HepG2 (cell line): ENCODE data around the gene GLYR1. TPM values are rescaled to one million over a fixed set of nuclear protein-coding genes. Genes with fewer than 3 reads are reported as not detected.

ENCODE experiments used
- ATAC-seq: fragments of 200-7000 bp; cut with Tn5 transposase; 3 replicates; pipeline ENCODE4 v1.9.1; 2020; ENCODE audit warnings: mild to moderate bottlenecking, moderate library complexity
- BruUV-seq: library from RNA; stranded (reverse); fragments of 400-500 nt; replicated peaks from 2 replicates; lab custom pipeline; 2021; lab: Mats Ljungman, UMichigan
- CTCF ChIA-PET: fragments of 300-600 bp; formaldehyde crosslinking; extraction: SDS; loops from one replicate; lab custom pipeline; 2021; ENCODE audit warnings: low total read pairs, inconsistent platforms, low intra/inter-chr PET ratio; lab: Yijun Ruan, JAX
- POLR2A ChIA-PET: fragments of 350-600 bp; sonication (Branson Sonifier 250); formaldehyde crosslinking; loops from one replicate; lab custom pipeline; 2020; ENCODE audit warnings: antibody characterized with exemption, inconsistent platforms; lab: Yijun Ruan, JAX
- DNase-seq: peaks from one replicate; pipeline ENCODE4 v3.0.0-alpha.2; 2015; ENCODE audit warnings: low spot score
- FAIRE-seq: peaks from 3 replicates; lab custom pipeline; 2011; peaks lifted over from hg19 to GRCh38; lab: Jason Lieb, UNC
- H2AFZ ChIP-seq: one replicate; pipeline ENCODE4 v1.6.1; 2011; ENCODE audit warnings: low read length, inconsistent platforms
- H3K27ac ChIP-seq: fragments of 300-600 bp; 3 replicates; pipeline ENCODE4 v1.8.0; 2011; ENCODE audit warnings: mixed run types, mild to moderate bottlenecking, mixed read lengths, low read length, inconsistent platforms; ENCODE audit not compliant: insufficient read depth; ENCODE audit errors: extremely low read length
- H3K27me3 ChIP-seq, 2 experiments: fragments of 200-600 bp in 1 of 2; 2 replicates in 1 of 2; 3 replicates in 1 of 2; pipeline versions ENCODE4 v1.6.0 to v1.8.0; 2011; ENCODE audit warnings: low read length in 2 of 2, mild to moderate bottlenecking in 2 of 2, moderate library complexity in 2 of 2, inconsistent platforms in 1 of 2; ENCODE audit not compliant: insufficient read depth in 2 of 2, control insufficient read depth in 1 of 2
- H3K36me3 ChIP-seq, 2 experiments: fragments of 200-600 bp in 1 of 2; replicated peaks in 1 of 2; 2 replicates in 1 of 2; 3 replicates in 1 of 2; pipeline versions ENCODE4 v1.5.1 to v1.8.0; 2011; ENCODE audit warnings: low read length in 2 of 2, inconsistent platforms in 1 of 2; ENCODE audit not compliant: insufficient read depth in 2 of 2, control insufficient read depth in 1 of 2
- H3K4me1 ChIP-seq: 2 replicates; pipeline ENCODE4 v1.5.1; 2012; ENCODE audit warnings: low read length, inconsistent platforms; ENCODE audit not compliant: insufficient read depth
- H3K4me2 ChIP-seq: 2 replicates; pipeline ENCODE4 v1.6.0; 2011; ENCODE audit warnings: low read depth, low read length, inconsistent platforms
- H3K4me3 ChIP-seq, 3 experiments: fragments of 200-600 bp in 1 of 3; sonication (generic), shearing (Covaris generic) in 1 of 3; replicated peaks in 1 of 3; 2 replicates each; pipeline ENCODE4 v1.5.1; 2011 to 2016; ENCODE audit warnings: low read length in 3 of 3, inconsistent platforms in 2 of 3, low read depth in 2 of 3, mild to moderate bottlenecking in 2 of 3, control low read depth in 1 of 3, mixed read lengths in 1 of 3; ENCODE audit not compliant: insufficient read depth in 1 of 3
- H3K79me2 ChIP-seq: one replicate; pipeline ENCODE4 v1.6.1; 2011; ENCODE audit warnings: low read length, inconsistent platforms; ENCODE audit not compliant: insufficient read depth
- H3K9ac ChIP-seq: 2 replicates; pipeline ENCODE4 v1.6.0; 2011; ENCODE audit warnings: mild to moderate bottlenecking, low read depth, low read length, inconsistent platforms; ENCODE audit not compliant: insufficient read depth
- H3K9me3 ChIP-seq: 2 replicates; pipeline ENCODE4 v1.5.1; 2012; ENCODE audit warnings: mild to moderate bottlenecking, low read length
- H4K20me1 ChIP-seq: 2 replicates; pipeline ENCODE4 v1.6.0; 2011; ENCODE audit warnings: inconsistent platforms, mild to moderate bottlenecking, low read length, moderate library complexity; ENCODE audit not compliant: insufficient read depth
- AGO2 ChIP-seq: fragments of 200-400 bp; formaldehyde crosslinking; optimal IDR thresholded peaks from 2 replicates; pipeline ENCODE3; 2017; ENCODE audit warnings: mild to moderate bottlenecking, low read depth, low read length, moderate library complexity
- RELA ChIP-seq: sonication (generic); formaldehyde crosslinking; IDR thresholded peaks from 2 replicates; pipeline ENCODE4 v1.4.0; 2020; ENCODE audit warnings: missing genetic modification reagents
- RFX3 ChIP-seq: IDR thresholded peaks from 2 replicates; pipeline ENCODE4 v1.6.1; 2016; ENCODE audit warnings: missing biosample characterization, missing genetic modification reagents
- RXRA ChIP-seq: sonication (generic); formaldehyde crosslinking; IDR thresholded peaks from 2 replicates; pipeline ENCODE4 v1.5.1; 2020; ENCODE audit warnings: missing genetic modification reagents
- TRIM24 ChIP-seq: sonication (generic); formaldehyde crosslinking; IDR thresholded peaks from 2 replicates; pipeline ENCODE4 v1.8.0; 2022; ENCODE audit warnings: mild to moderate bottlenecking, missing genetic modification reagents
- ZNF251 ChIP-seq: sonication (generic); formaldehyde crosslinking; IDR thresholded peaks from 2 replicates; pipeline ENCODE4 v1.9.0; 2021; ENCODE audit warnings: mild to moderate bottlenecking, missing genetic modification reagents
- ZNF33B ChIP-seq: sonication (generic); formaldehyde crosslinking; IDR thresholded peaks from 2 replicates; pipeline ENCODE4 v1.5.1; 2020; ENCODE audit warnings: mild to moderate bottlenecking, missing genetic modification reagents
- WGBS: methylation state at CpG from one replicate; pipeline ENCODE4 v1.1.6; 2017; ENCODE audit warnings: low lambda C conversion rate; 5-methylcytosine and 5-hydroxymethylcytosine counted together
- in situ Hi-C: cut with HindIII; loops from 2 replicates; pipeline ENCODE4 v1.10.0; 2017; ENCODE audit warnings: low pct_unique_long_range_greater_than_20kb; ENCODE audit not compliant: extremely low pct_ligation_motif_present
- intact Hi-C: fragments of 100-400 bp; cut with micrococcal nuclease; formaldehyde crosslinking; loops from one replicate; pipeline ENCODE4 v1.10.0; 2022; ENCODE audit not compliant: unreplicated experiment
- polyA plus RNA-seq, 8 experiments: library from polyadenylated mRNA; depleted of rRNA in 3 of 8; stranded (reverse) in 7 of 8; unstranded in 1 of 8; fragments of >200 nt; fragmentation: Illumina TruSeq in 4 of 8; extraction: Trizol in 4 of 8; gene quantifications; 2 replicates each; pipeline versions ENCODE4 v1.2.1 to v1.2.3, GENCODE V29; 2011 to 2016; ENCODE audit warnings: low read depth in 4 of 8, missing spikeins in 1 of 8, mixed read lengths in 1 of 8; ENCODE audit not compliant: insufficient read depth in 1 of 8
- total RNA-seq, 5 experiments: library from RNA; depleted of rRNA; stranded (reverse); fragments of >200 nt; fragmentation: Illumina TruSeq; extraction: Trizol; gene quantifications; 2 replicates each; pipeline ENCODE4 v1.2.3, GENCODE V29; 2016; ENCODE audit warnings: low read depth in 1 of 5
- TF ChIP-seq, protein P1 (sequence below): sonication (generic); formaldehyde crosslinking; IDR thresholded peaks from 2 replicates; pipeline ENCODE4 v1.9.0; 2022; ENCODE audit warnings: low read depth, missing genetic modification reagents
- TF ChIP-seq, protein P2 (sequence below): sonication (generic); formaldehyde crosslinking; IDR thresholded peaks from 2 replicates; pipeline ENCODE4 v1.8.0; 2022; ENCODE audit warnings: missing genetic modification reagents, mild to moderate bottlenecking, borderline replicate concordance
- TF ChIP-seq, protein P3 (sequence below): sonication (generic); formaldehyde crosslinking; IDR thresholded peaks from 2 replicates; pipeline ENCODE4 v1.4.0; 2020; ENCODE audit warnings: low read depth, mild to moderate bottlenecking, missing genetic modification reagents
- TF ChIP-seq, protein P4 (sequence below): IDR thresholded peaks from 2 replicates; pipeline ENCODE4 v1.6.1; 2018; ENCODE audit warnings: missing genetic modification reagents

The GLYR1 gene
- total and polyA plus RNA-seq, 2 of the 13 experiments (the other 11 are each of a cell fraction or from before 2014, with no cell fraction given), result 28.3 to 48.7 TPM

DNA sequence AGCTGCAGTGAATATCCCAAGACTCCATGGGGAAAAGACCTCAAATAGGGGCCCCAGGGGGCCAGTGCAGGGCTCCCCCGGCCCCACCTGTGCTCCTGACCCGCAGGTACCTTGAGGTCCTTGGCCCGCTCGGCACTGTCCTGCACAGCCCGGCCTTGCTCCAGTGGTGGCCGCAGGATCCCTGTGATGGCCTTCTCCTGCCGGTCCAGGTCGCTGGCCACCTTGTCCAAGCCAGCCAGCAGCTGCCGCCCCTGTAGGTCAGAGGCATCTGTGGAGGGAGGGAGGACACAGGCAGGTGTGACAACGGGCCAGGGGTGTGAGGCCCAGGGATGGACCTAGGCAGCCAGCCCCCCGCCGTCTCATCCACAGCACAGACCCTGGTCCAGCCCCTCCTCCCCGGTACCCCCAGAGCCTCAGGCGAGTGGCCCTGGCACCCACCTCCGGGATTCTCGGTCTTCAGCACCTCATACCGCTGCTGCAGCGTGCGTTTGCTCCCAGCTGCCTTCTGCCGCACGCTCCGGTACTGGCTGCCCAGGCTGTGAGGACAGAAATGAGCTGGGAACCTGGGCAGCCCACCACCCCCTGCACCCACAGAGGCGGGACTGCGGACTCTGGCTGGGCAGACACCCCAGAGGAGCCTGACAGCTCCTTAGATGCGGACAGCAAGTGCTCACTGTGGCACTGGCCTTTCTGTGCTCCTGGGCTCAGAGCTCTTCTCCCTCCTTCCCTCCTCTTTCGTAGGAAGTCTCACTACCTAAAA is 46.2 kb upstream of the GLYR1 start:
- H3K79me2 ChIP-seq, result no peaks in the 10 kb centered on the region
- CTCF ChIA-PET, result no interaction called here
- TF ChIP-seq AGO2 (peak; percentile 52), RXRA (CRISPR knock-in tag) (no peak)
- WGBS, result 82% methylated on average over 5 of the region's 26 CpGs
- H4K20me1 ChIP-seq, result no peaks in the 10 kb centered on the region
- FAIRE-seq (no peak), DNase-seq (no peak), ATAC-seq (no peak)
- no peaks in the 10 kb centered on the region for H3K9me3 ChIP-seq
- BruUV-seq, result no TSS peak
- no peaks in the 10 kb centered on the region for H3K27me3 ChIP-seq
- intact Hi-C loops, result no loop called here
- peaks cover 0 to 2% of the 10 kb centered on the region in 2 experiments; a peak in 2 of 5 replicates for H3K36me3 ChIP-seq
- H3K4me1 ChIP-seq, result no peaks in the 10 kb centered on the region
- POLR2A ChIA-PET, result no interaction called here
- no peak overlapping the region for H3K4me3 ChIP-seq
- in situ Hi-C loops, result no loop called here
- H2AFZ ChIP-seq, result no peak overlapping the region
- H3K27ac ChIP-seq, result no peak overlapping the region
- no peak overlapping the region for H3K4me2 ChIP-seq
- H3K9ac ChIP-seq, result no peak overlapping the region

DNA sequence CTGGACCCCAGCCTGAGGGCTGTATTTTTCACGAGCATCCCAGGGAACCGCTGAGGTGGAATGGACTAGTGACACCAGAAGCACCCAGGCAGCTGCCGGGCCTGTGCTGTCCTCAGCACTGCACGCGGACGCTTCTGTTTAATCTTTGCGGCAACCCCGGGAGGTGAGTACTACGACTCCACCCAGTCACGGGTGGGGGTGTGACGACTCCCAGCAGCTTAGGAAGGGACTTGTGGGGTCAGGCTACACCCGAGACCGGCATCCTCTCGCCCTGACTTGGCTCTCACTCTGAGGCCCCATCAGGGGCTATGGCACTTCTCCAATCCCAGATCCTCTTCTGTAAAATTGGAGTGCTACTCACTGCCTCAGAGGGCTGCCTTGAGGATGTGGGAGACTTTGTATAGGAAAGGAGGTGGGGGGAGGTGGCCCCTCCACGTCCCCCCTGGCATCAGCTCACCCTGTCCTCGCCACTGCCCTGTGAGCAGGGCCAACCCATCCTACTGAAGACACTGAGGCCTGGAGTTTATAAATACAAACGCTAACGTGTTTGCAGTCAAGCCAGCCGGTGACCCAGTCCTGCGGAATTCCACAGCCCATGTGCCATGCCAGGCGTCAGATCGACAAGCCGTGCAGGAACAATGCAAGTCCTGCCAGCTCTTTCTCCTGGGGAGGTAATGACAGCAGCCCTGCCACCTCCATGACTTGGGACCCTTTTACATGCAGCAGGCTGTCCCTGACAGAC is 45.4 kb upstream of the GLYR1 start:
- Histone ChIP-seq H2AFZ (no peak overlapping the region), H3K27ac (no peak overlapping the region), H4K20me1 (no peaks in the 10 kb centered on the region), H3K4me3 (no peak overlapping the region), H3K4me1 (no peaks in the 10 kb centered on the region), H3K36me3 (peaks cover 0 to 7% of the 10 kb centered on the region in 2 experiments; a peak in 3 of 5 replicates), H3K9me3 (no peaks in the 10 kb centered on the region), H3K4me2 (no peak overlapping the region), H3K9ac (no peak overlapping the region), H3K27me3 (no peaks in the 10 kb centered on the region), H3K79me2 (no peaks in the 10 kb centered on the region)
- POLR2A ChIA-PET, result no interaction called here
- TF ChIP-seq ZNF251 (CRISPR knock-in tag), result no peak
- no peak for TF ChIP-seq TRIM24
- no peak for TF ChIP-seq RELA (CRISPR knock-in tag)
- no peak for TF ChIP-seq RFX3 (CRISPR knock-in tag)
- TF ChIP-seq, protein P1, sequence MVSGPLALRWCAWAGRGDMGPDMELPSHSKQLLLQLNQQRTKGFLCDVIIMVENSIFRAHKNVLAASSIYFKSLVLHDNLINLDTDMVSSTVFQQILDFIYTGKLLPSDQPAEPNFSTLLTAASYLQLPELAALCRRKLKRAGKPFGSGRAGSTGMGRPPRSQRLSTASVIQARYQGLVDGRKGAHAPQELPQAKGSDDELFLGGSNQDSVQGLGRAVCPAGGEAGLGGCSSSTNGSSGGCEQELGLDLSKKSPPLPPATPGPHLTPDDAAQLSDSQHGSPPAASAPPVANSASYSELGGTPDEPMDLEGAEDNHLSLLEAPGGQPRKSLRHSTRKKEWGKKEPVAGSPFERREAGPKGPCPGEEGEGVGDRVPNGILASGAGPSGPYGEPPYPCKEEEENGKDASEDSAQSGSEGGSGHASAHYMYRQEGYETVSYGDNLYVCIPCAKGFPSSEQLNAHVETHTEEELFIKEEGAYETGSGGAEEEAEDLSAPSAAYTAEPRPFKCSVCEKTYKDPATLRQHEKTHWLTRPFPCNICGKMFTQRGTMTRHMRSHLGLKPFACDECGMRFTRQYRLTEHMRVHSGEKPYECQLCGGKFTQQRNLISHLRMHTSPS (CRISPR knock-in tag), result no peak
- TF ChIP-seq, protein P2, sequence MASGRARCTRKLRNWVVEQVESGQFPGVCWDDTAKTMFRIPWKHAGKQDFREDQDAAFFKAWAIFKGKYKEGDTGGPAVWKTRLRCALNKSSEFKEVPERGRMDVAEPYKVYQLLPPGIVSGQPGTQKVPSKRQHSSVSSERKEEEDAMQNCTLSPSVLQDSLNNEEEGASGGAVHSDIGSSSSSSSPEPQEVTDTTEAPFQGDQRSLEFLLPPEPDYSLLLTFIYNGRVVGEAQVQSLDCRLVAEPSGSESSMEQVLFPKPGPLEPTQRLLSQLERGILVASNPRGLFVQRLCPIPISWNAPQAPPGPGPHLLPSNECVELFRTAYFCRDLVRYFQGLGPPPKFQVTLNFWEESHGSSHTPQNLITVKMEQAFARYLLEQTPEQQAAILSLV (CRISPR knock-in tag), result no peak
- TF ChIP-seq, protein P3, sequence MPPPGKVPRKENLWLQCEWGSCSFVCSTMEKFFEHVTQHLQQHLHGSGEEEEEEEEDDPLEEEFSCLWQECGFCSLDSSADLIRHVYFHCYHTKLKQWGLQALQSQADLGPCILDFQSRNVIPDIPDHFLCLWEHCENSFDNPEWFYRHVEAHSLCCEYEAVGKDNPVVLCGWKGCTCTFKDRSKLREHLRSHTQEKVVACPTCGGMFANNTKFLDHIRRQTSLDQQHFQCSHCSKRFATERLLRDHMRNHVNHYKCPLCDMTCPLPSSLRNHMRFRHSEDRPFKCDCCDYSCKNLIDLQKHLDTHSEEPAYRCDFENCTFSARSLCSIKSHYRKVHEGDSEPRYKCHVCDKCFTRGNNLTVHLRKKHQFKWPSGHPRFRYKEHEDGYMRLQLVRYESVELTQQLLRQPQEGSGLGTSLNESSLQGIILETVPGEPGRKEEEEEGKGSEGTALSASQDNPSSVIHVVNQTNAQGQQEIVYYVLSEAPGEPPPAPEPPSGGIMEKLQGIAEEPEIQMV (CRISPR knock-in tag), result no peak
- no peak for TF ChIP-seq ZNF33B
- TF ChIP-seq, protein P4, sequence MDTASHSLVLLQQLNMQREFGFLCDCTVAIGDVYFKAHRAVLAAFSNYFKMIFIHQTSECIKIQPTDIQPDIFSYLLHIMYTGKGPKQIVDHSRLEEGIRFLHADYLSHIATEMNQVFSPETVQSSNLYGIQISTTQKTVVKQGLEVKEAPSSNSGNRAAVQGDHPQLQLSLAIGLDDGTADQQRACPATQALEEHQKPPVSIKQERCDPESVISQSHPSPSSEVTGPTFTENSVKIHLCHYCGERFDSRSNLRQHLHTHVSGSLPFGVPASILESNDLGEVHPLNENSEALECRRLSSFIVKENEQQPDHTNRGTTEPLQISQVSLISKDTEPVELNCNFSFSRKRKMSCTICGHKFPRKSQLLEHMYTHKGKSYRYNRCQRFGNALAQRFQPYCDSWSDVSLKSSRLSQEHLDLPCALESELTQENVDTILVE, result no peak
- FAIRE-seq (no peak), ATAC-seq (no peak), DNase-seq (no peak)
- 86% methylated on average over 14 of the region's 23 CpGs for WGBS
- CTCF ChIA-PET, result no interaction called here
- no TSS peak for BruUV-seq
- intact Hi-C loops, result no loop called here
- in situ Hi-C loops, result no loop called here
